ENCODE measurements around the gene TBC1D3.
"Not testable (repeated sequence)": the region's sequence is repeated elsewhere in the genome, so short reads cannot be mapped to it uniquely, and the experiment has no call there.

TBC1D3 gene

GRCh38 chr17:38192455-38192854 lies at the start of gene TBC1D3:
Gene TBC1D3, minus strand, starts transcription at chr17:38192555. Its CDS starts 1,526 bp downstream, at chr17:38191029.
- not testable (repeated sequence) for H3K4me3 ChIP-seq (ENCODE audit: low read length); DNase-seq (ENCODE audit: low read depth)

GRCh38 chr17:38232790-38233189 lies 40.4 kb upstream of the TBC1D3 start:
- not testable (repeated sequence) for H3K4me3 ChIP-seq (ENCODE audit: low read length); DNase-seq (ENCODE audit: low read depth)

GRCh38 chr17:38225844-38226495 lies 33.6 kb upstream of the TBC1D3 start:
- not testable (repeated sequence) for DNase-seq (ENCODE audit: low read depth); H3K4me3 ChIP-seq (ENCODE audit: low read length)

GRCh38 chr17:38220867-38221266 lies 28.5 kb upstream of the TBC1D3 start:
- H3K4me3 ChIP-seq (ENCODE audit: low read length); DNase-seq (ENCODE audit: low read depth): not testable (repeated sequence)

GRCh38 chr17:38200271-38200670 lies 7.9 kb upstream of the TBC1D3 start:
- not testable (repeated sequence) for H3K4me3 ChIP-seq (ENCODE audit: low read length); DNase-seq (ENCODE audit: low read depth)

GRCh38 chr17:38134860-38135259 lies 57.5 kb downstream of the TBC1D3 start:
- DNase-seq (ENCODE audit: low read depth); H3K4me3 ChIP-seq (ENCODE audit: low read length): not testable (repeated sequence)

Measured in AG10803 (cell line).